ENCODE data around the gene EFCAB11.

DNA sequence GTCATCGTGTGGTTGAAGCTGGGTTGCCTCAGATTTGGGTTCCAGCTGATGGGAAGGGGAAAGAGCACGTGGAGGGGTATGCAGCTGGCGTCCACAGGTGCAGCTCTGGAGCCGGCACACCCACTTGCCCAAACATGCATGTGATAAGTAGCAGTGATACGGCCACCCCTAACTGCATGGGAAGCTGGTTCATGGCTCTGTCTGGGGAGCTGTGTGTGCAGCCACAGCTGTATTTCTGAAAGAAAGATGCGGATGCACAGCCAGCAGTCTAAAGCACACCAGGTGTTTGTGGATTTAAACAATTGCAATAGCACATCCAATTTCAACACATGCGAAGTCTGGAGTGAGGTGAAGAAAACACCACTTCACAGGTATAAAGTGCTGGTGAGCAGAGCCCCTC lies 181.4 kb downstream of the EFCAB11 start:
- TF ChIP-seq CTCF (IDR thresholded peaks at IDR 0.05; ENCODE audit: low read length): no peak
- no peak for TF ChIP-seq EZH2 (IDR thresholded peaks at IDR 0.05; ENCODE audit: borderline replicate concordance, low read length)
